HEK293 (cell line): Measurements from ENCODE around the gene TRAM2.
A peak's percentile ranks its signal among the peaks of the same experiment; 100 is the strongest.

Experiments
- CTCF ChIA-PET: fragments of 350-600 bp; formaldehyde crosslinking; extraction: SDS; loops from one replicate; lab custom pipeline; 2021; ENCODE audit warnings: antibody characterized with exemption; lab: Yijun Ruan, JAX
- POLR2A ChIA-PET: fragments of 300-600 bp; formaldehyde crosslinking; extraction: SDS; loops from one replicate; lab custom pipeline; 2020; ENCODE audit warnings: antibody characterized with exemption, inconsistent platforms; lab: Yijun Ruan, JAX
- H3K27ac ChIP-seq: fragments of 200-500 bp; sonication (Bioruptor generic); 2 replicates; pipeline ENCODE4 v1.5.1; 2014; ENCODE audit warnings: low read depth, low read length, control low read depth, inconsistent platforms; ENCODE audit errors: extremely low read depth
- H3K36me3 ChIP-seq, 2 experiments: fragments of 200-500 bp in 1 of 2; sonication (Bioruptor generic) in 1 of 2; 1 replicate in 1 of 2; 2 replicates in 1 of 2; pipeline ENCODE4 v1.5.1; 2014 to 2017; ENCODE audit warnings: inconsistent platforms in 2 of 2, low read length in 2 of 2; ENCODE audit not compliant: control insufficient read depth in 2 of 2, insufficient read depth in 1 of 2
- H3K4me1 ChIP-seq: fragments of 200-500 bp; sonication (Bioruptor generic); 2 replicates; pipeline ENCODE4 v1.5.1; 2014; ENCODE audit warnings: mild to moderate bottlenecking, low read length, inconsistent platforms; ENCODE audit not compliant: control insufficient read depth, insufficient read depth
- H3K4me3 ChIP-seq: 2 replicates; pipeline ENCODE4 v1.5.1; 2011; ENCODE audit warnings: low read depth, mild to moderate bottlenecking, control low read depth, low read length, moderate library complexity
- H3K9me3 ChIP-seq: fragments of 200-500 bp; sonication (Bioruptor generic); 2 replicates; pipeline ENCODE4 v1.5.1; 2014; ENCODE audit warnings: low read depth, low read length, inconsistent platforms; ENCODE audit not compliant: control insufficient read depth, insufficient read depth
- GLI4 ChIP-seq: fragments of 450-650 bp; formaldehyde crosslinking; IDR thresholded peaks from 2 replicates; pipeline ENCODE4 v1.5.1; 2016; ENCODE audit warnings: missing biosample characterization, missing genetic modification characterization
- HOXD13 ChIP-seq: sonication (generic); formaldehyde crosslinking; IDR thresholded peaks from 2 replicates; pipeline ENCODE4 v1.8.0; 2022; ENCODE audit warnings: missing genetic modification reagents, borderline replicate concordance
- KLF7 ChIP-seq: fragments of 450-650 bp; formaldehyde crosslinking; IDR thresholded peaks from 2 replicates; pipeline ENCODE4 v1.5.1; 2016; ENCODE audit warnings: missing biosample characterization, missing genetic modification characterization, borderline replicate concordance
- MEIS1 ChIP-seq: sonication (generic); formaldehyde crosslinking; IDR thresholded peaks from 2 replicates; pipeline ENCODE4 v1.8.1; 2022; ENCODE audit warnings: missing genetic modification reagents, mild to moderate bottlenecking, borderline replicate concordance
- PRDM1 ChIP-seq: fragments of 450-650 bp; formaldehyde crosslinking; IDR thresholded peaks from 2 replicates; pipeline ENCODE4; 2016; ENCODE audit warnings: missing biosample characterization, missing genetic modification characterization
- SALL2 ChIP-seq: fragments of 450-650 bp; formaldehyde crosslinking; IDR thresholded peaks from 2 replicates; pipeline ENCODE4 v1.5.0; 2017; ENCODE audit warnings: missing biosample characterization, mild to moderate bottlenecking, missing genetic modification characterization, borderline replicate concordance
- WT1 ChIP-seq: fragments of 450-650 bp; formaldehyde crosslinking; IDR thresholded peaks from 2 replicates; pipeline ENCODE4 v1.5.1; 2016; ENCODE audit warnings: missing biosample characterization, missing genetic modification characterization
- ZBTB8A ChIP-seq: fragments of 450-650 bp; formaldehyde crosslinking; IDR thresholded peaks from 2 replicates; pipeline ENCODE4 v1.5.1; 2016; ENCODE audit warnings: missing biosample characterization, missing genetic modification characterization
- ZNF121 ChIP-seq: fragments of 450-650 bp; formaldehyde crosslinking; IDR thresholded peaks from 2 replicates; pipeline ENCODE4 v1.5.1; 2016; ENCODE audit warnings: missing biosample characterization, missing genetic modification characterization
- ZNF16 ChIP-seq: fragments of 450-650 bp; formaldehyde crosslinking; IDR thresholded peaks from 2 replicates; pipeline ENCODE4 v1.5.1; 2016; ENCODE audit warnings: low read depth, missing biosample characterization, missing genetic modification characterization
- ZNF214 ChIP-seq: fragments of 450-650 bp; formaldehyde crosslinking; IDR thresholded peaks from 2 replicates; pipeline ENCODE4 v1.5.1; 2017; ENCODE audit warnings: missing biosample characterization, mild to moderate bottlenecking, missing genetic modification characterization, borderline replicate concordance
- ZNF239 ChIP-seq: fragments of 450-650 bp; formaldehyde crosslinking; IDR thresholded peaks from 2 replicates; pipeline ENCODE4 v1.5.1; 2016; ENCODE audit warnings: missing biosample characterization, missing genetic modification characterization
- ZNF48 ChIP-seq: fragments of 450-650 bp; formaldehyde crosslinking; IDR thresholded peaks from 2 replicates; pipeline ENCODE4 v1.5.1; 2016; ENCODE audit warnings: missing biosample characterization, missing genetic modification characterization
- ZNF510 ChIP-seq: fragments of 450-650 bp; formaldehyde crosslinking; IDR thresholded peaks from 2 replicates; pipeline ENCODE4 v1.5.1; 2018; ENCODE audit warnings: mild to moderate bottlenecking, missing genetic modification characterization, missing biosample characterization; ENCODE audit not compliant: insufficient replicate concordance
- ZNF544 ChIP-seq: fragments of 450-650 bp; formaldehyde crosslinking; IDR thresholded peaks from 2 replicates; pipeline ENCODE4 v1.5.0; 2017; ENCODE audit warnings: missing biosample characterization, missing genetic modification characterization
- ZNF664 ChIP-seq: fragments of 450-650 bp; formaldehyde crosslinking; IDR thresholded peaks from 2 replicates; pipeline ENCODE4 v1.5.1; 2016; ENCODE audit warnings: missing biosample characterization, missing genetic modification characterization
- ZNF747 ChIP-seq: fragments of 450-650 bp; formaldehyde crosslinking; IDR thresholded peaks from 2 replicates; pipeline ENCODE4 v1.5.1; 2016; ENCODE audit warnings: missing biosample characterization, missing genetic modification characterization
- TF ChIP-seq, protein P1 (sequence below): fragments of 450-650 bp; formaldehyde crosslinking; IDR thresholded peaks from 2 replicates; pipeline ENCODE4 v1.5.1; 2016; ENCODE audit warnings: missing biosample characterization, missing genetic modification characterization
- TF ChIP-seq, protein P2 (sequence below): fragments of 450-650 bp; formaldehyde crosslinking; IDR thresholded peaks from 2 replicates; pipeline ENCODE4 v1.5.1; 2016; ENCODE audit warnings: missing biosample characterization, missing genetic modification characterization
- TF ChIP-seq, protein P3 (sequence below): fragments of 450-650 bp; formaldehyde crosslinking; IDR thresholded peaks from 2 replicates; pipeline ENCODE4 v1.5.1; 2017; ENCODE audit warnings: missing biosample characterization, missing genetic modification characterization

The TRAM2 gene

DNA sequence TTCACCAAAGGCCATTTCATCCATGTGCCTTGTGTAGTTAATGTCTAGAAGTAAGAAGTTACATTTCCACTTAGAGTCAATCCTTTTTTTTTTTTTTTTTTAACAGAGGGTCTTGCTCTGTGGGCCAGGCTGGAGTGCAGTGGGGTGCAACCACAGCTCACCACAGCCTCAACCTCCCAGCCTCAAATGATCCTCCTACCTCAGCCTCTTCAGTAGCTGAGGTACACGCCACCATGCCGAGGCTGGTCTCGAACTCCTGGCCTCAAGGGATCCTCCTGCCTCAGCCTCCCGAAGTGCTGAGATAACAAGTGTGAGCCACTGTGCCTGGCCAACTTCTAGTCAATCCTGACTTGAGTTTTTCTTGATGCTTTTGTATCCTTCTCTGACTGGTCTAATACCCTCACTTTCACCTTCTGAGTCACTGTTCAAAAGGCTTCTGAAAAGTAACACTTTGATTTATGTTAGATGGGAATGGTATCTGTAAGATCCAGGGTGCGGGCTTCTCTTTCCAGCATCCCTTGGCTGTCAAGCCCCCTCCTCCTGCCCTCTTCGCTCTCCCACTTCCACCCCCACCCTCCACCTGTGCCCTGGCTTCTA lies 22.1 kb downstream of the TRAM2 start:
- H3K4me3 ChIP-seq, result no peak overlapping the region
- peaks cover 12% of the 10 kb centered on the region for H3K4me1 ChIP-seq
- H3K36me3 ChIP-seq, result no peaks in the 10 kb centered on the region
- H3K27ac ChIP-seq, result no peak overlapping the region
- TF ChIP-seq, protein P1, sequence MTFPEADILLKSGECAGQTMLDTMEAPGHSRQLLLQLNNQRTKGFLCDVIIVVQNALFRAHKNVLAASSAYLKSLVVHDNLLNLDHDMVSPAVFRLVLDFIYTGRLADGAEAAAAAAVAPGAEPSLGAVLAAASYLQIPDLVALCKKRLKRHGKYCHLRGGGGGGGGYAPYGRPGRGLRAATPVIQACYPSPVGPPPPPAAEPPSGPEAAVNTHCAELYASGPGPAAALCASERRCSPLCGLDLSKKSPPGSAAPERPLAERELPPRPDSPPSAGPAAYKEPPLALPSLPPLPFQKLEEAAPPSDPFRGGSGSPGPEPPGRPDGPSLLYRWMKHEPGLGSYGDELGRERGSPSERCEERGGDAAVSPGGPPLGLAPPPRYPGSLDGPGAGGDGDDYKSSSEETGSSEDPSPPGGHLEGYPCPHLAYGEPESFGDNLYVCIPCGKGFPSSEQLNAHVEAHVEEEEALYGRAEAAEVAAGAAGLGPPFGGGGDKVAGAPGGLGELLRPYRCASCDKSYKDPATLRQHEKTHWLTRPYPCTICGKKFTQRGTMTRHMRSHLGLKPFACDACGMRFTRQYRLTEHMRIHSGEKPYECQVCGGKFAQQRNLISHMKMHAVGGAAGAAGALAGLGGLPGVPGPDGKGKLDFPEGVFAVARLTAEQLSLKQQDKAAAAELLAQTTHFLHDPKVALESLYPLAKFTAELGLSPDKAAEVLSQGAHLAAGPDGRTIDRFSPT (tag by site-specific recombination), result no peak
- TF ChIP-seq ZNF121 (tag by site-specific recombination), result peak; percentile 45; the same call in 1 of the 2 replicates
- TF ChIP-seq PRDM1 (tag by site-specific recombination), result 0 out of 2 replicates have a peak, but pooled peaks have one; percentile 22
- no peak for TF ChIP-seq SALL2 (tag by site-specific recombination)
- ChIA-PET CTCF (interaction anchor here (1.4 kb wide), 1 partner anchor 110 kb away, joined by 3 read pairs; no protein-coding TSS in a partner anchor), POLR2A (interaction anchor here (0.7 kb wide), 1 partner anchor 39 kb away, joined by 10 read pairs; no protein-coding TSS in a partner anchor)
- H3K9me3 ChIP-seq, result no peaks in the 10 kb centered on the region

DNA sequence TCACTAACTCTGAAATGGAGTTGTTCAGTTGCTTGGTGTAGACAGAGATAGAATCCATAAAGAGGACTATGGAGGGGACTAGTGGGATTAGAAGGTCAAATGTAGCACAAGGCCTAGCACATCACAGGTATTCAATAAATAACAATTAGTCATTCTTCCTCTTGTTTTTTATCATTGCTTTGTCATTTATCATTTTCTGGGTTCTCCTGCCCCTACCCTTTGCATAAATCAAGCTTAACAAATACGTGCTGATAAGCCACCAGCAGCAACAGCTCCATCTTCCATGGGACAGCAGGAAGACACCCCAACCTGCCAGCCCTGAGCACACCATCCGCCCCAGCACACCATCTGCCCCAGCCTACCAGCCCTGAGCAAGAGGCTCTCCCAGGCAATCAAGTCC lies 23.1 kb downstream of the TRAM2 start:
- H3K9me3 ChIP-seq, result no peaks in the 10 kb centered on the region
- TF ChIP-seq KLF7 (tag by site-specific recombination), result no peak
- TF ChIP-seq, protein P2, sequence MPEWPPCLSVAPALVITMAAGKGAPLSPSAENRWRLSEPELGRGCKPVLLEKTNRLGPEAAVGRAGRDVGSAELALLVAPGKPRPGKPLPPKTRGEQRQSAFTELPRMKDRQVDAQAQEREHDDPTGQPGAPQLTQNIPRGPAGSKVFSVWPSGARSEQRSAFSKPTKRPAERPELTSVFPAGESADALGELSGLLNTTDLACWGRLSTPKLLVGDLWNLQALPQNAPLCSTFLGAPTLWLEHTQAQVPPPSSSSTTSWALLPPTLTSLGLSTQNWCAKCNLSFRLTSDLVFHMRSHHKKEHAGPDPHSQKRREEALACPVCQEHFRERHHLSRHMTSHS (tag by site-specific recombination), result no peak
- TF ChIP-seq ZNF747 (tag by site-specific recombination), result no peak
- no peak for TF ChIP-seq ZNF510 (tag by site-specific recombination)
- TF ChIP-seq ZNF214 (tag by site-specific recombination), result no peak
- TF ChIP-seq, all 188 proteins: peak for 0
- H3K36me3 ChIP-seq, result no peaks in the 10 kb centered on the region
- no peak overlapping the region for H3K4me3 ChIP-seq
- POLR2A ChIA-PET, result no interaction called here
- H3K27ac ChIP-seq, result no peak overlapping the region
- CTCF ChIA-PET, result interaction anchor here (1.4 kb wide), 1 partner anchor 111 kb away, joined by 3 read pairs; no protein-coding TSS in a partner anchor
- peaks cover 17% of the 10 kb centered on the region for H3K4me1 ChIP-seq

DNA sequence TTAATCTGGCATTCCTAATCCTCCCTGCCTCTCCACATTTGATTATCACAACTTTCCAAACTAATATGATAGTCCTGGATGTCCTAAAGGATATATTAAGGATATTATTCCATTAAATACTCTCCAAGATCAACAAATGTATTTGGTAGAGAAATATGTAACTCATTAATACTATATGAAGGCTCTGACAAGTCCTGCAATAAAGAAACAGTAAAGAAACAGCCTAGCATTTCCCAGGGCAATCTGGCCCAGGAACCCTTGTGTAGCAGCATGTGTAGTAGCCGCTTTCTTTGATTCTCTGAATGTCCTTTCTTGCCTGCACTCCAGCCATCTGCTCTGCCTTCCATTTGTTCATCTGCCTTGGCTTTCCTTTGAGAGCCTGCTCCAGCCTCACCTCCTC lies 23.7 kb downstream of the TRAM2 start:
- POLR2A ChIA-PET, result no interaction called here
- H3K9me3 ChIP-seq, result no peaks in the 10 kb centered on the region
- H3K27ac ChIP-seq, result no peak overlapping the region
- CTCF ChIA-PET, result interaction anchor here (1.2 to 2.6 kb wide), 3 partner anchors 22 to 137 kb away, joined by 3 to 9 read pairs (median 3); no protein-coding TSS in a partner anchor
- peaks cover 23% of the 10 kb centered on the region for H3K4me1 ChIP-seq
- TF ChIP-seq ZNF239 (tag by site-specific recombination) (peak; percentile 95), ZBTB8A (tag by site-specific recombination) (no peak)
- no peaks in the 10 kb centered on the region for H3K36me3 ChIP-seq
- H3K4me3 ChIP-seq, result no peak overlapping the region

DNA sequence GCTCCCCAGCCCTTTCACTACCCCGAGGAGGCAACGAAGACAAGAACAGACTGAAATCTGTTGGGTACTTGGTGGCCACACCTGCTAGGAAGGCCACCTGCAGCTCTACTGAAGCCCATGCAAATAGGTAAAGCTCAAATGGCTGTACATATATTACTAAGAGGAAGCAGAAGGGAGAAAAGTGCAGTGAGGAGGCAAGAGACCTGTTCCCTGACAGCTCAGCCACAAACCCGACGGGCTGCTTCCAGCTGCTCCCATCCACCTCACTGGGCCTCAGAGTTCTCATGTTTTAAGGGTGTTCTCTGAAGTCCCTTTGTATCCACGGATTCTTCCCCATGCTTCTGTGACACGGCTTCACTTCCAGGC lies 24.6 kb downstream of the TRAM2 start:
- ChIA-PET POLR2A (no interaction called here), CTCF (interaction anchor here (0.5 to 2.6 kb wide), 6 partner anchors 12 to 136 kb away, joined by 3 to 9 read pairs (median 4); no protein-coding TSS in a partner anchor)
- H3K9me3 ChIP-seq, result no peaks in the 10 kb centered on the region
- H3K36me3 ChIP-seq, result no peaks in the 10 kb centered on the region
- no peak overlapping the region for H3K27ac ChIP-seq
- no peak overlapping the region for H3K4me3 ChIP-seq
- H3K4me1 ChIP-seq, result peaks cover 32% of the 10 kb centered on the region
- TF ChIP-seq, protein P3, sequence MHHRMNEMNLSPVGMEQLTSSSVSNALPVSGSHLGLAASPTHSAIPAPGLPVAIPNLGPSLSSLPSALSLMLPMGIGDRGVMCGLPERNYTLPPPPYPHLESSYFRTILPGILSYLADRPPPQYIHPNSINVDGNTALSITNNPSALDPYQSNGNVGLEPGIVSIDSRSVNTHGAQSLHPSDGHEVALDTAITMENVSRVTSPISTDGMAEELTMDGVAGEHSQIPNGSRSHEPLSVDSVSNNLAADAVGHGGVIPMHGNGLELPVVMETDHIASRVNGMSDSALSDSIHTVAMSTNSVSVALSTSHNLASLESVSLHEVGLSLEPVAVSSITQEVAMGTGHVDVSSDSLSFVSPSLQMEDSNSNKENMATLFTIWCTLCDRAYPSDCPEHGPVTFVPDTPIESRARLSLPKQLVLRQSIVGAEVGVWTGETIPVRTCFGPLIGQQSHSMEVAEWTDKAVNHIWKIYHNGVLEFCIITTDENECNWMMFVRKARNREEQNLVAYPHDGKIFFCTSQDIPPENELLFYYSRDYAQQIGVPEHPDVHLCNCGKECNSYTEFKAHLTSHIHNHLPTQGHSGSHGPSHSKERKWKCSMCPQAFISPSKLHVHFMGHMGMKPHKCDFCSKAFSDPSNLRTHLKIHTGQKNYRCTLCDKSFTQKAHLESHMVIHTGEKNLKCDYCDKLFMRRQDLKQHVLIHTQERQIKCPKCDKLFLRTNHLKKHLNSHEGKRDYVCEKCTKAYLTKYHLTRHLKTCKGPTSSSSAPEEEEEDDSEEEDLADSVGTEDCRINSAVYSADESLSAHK (tag by site-specific recombination), result no peak
- TF ChIP-seq MEIS1 (CRISPR knock-in tag) (no peak), ZNF664 (tag by site-specific recombination) (no peak), ZNF48 (tag by site-specific recombination) (no peak), WT1 (tag by site-specific recombination) (no peak), ZNF16 (tag by site-specific recombination) (no peak), ZNF544 (tag by site-specific recombination) (no peak), HOXD13 (CRISPR knock-in tag) (no peak), GLI4 (no peak)
